Activated CD4-positive, alpha-beta T cell treated with anti-CD3 and anti-CD28 coated beads, Interleukin-2, amount 10 ng/mL, durations not matched to agents 7 days and 5 days (primary cell): ENCODE measurements around the gene DIO1. TPM values are rescaled to one million over a fixed set of nuclear protein-coding genes. Genes with fewer than 3 reads are reported as not detected.
"Not testable (repeated sequence)": the region's sequence is repeated elsewhere in the genome, so short reads cannot be mapped to it uniquely, and the experiment has no call there.

ENCODE experiments used
- CTCF ChIA-PET: fragments of 350-600 bp; sonication (Branson Sonifier 250); formaldehyde crosslinking; loops from one replicate; lab custom pipeline; 2021; ENCODE audit warnings: antibody characterized with exemption; lab: Charles Lee
- POLR2A ChIA-PET: fragments of 350-600 bp; sonication (Branson Sonifier 250); formaldehyde crosslinking; loops from one replicate; lab custom pipeline; 2021; ENCODE audit warnings: antibody characterized with exemption; lab: Charles Lee
- DNase-seq: peaks from one replicate; pipeline ENCODE4 v3.0.0-alpha.2; 2020
- H3K27ac Mint-ChIP-seq: one replicate; pipeline ENCODE4 v1.8.0; 2021; ENCODE audit warnings: mild to moderate bottlenecking, moderate library complexity, mixed read lengths
- H3K27me3 Mint-ChIP-seq: one replicate; pipeline ENCODE4 v1.8.0; 2021; ENCODE audit warnings: mixed read lengths
- H3K36me3 Mint-ChIP-seq: one replicate; pipeline ENCODE4 v1.8.0; 2021; ENCODE audit warnings: low read depth, mixed read lengths
- H3K4me1 Mint-ChIP-seq: one replicate; pipeline ENCODE4 v1.8.0; 2021; ENCODE audit warnings: mixed read lengths
- H3K4me3 Mint-ChIP-seq: one replicate; pipeline ENCODE4 v1.8.0; 2021; ENCODE audit warnings: mild to moderate bottlenecking, moderate library complexity, mixed read lengths
- H3K9me3 Mint-ChIP-seq: one replicate; pipeline ENCODE4 v1.8.0; 2021; ENCODE audit warnings: mixed read lengths
- total RNA-seq, 2 experiments: library from RNA; stranded (reverse); gene quantifications; one replicate each; pipeline ENCODE4 v1.2.3, GENCODE V29; 2021

Gene DIO1
- not detected for total RNA-seq

- H3K9me3 Mint-ChIP-seq: no peaks in the 10 kb centered on the region
- ChIA-PET POLR2A (interaction anchor here (1.0 kb wide), 1 partner anchor 106 kb away, joined by 3 read pairs; no protein-coding TSS in a partner anchor), CTCF (interaction anchor here (0.9 kb wide), 1 partner anchor 10 kb away, joined by 3 read pairs; no protein-coding TSS in a partner anchor)
- H3K36me3 Mint-ChIP-seq: peaks cover 3% of the 10 kb centered on the region
- H3K4me1 Mint-ChIP-seq: peaks cover 22% of the 10 kb centered on the region
- DNase-seq: no peak
- no peak within 1 kb of the TSS for H3K27ac Mint-ChIP-seq
- no peaks in the 10 kb centered on the region for H3K27me3 Mint-ChIP-seq
- no peak within 1 kb of the TSS for H3K4me3 Mint-ChIP-seq
Measured at GRCh38 chr1:53893999-53894636, at the start of gene DIO1. DIO1 (plus strand) TSS chr1:53894187; CDS start chr1:53894211, 24 bp downstream.

GRCh38 chr1:53847980-53848379, 46.0 kb upstream of the DIO1 start:
- CTCF ChIA-PET: interaction anchor here (1.3 kb wide), 1 partner anchor 98 kb away, joined by 3 read pairs; the partner anchor contains the start of gene IFT25
- H3K27ac Mint-ChIP-seq: no peak overlapping the region
- H3K27me3 Mint-ChIP-seq: peaks cover 8% of the 10 kb centered on the region
- H3K9me3 Mint-ChIP-seq: no peaks in the 10 kb centered on the region
- DNase-seq: no peak
- POLR2A ChIA-PET: no interaction called here
- H3K4me3 Mint-ChIP-seq: no peak overlapping the region
- H3K36me3 Mint-ChIP-seq: peaks cover 2% of the 10 kb centered on the region
- H3K4me1 Mint-ChIP-seq: no peaks in the 10 kb centered on the region

GRCh38 chr1:53850082-53850673, 43.8 kb upstream of the DIO1 start:
- no peaks in the 10 kb centered on the region for H3K9me3 Mint-ChIP-seq

GRCh38 chr1:53851571-53852285, 42.3 kb upstream of the DIO1 start:
- Mint-ChIP-seq H3K27me3 (peaks cover 2% of the 10 kb centered on the region), H3K4me1 (no peaks in the 10 kb centered on the region), H3K9me3 (no peaks in the 10 kb centered on the region), H3K4me3 (no peak overlapping the region), H3K36me3 (peaks cover 10% of the 10 kb centered on the region), H3K27ac (no peak overlapping the region)
- DNase-seq: no peak
- ChIA-PET POLR2A (no interaction called here), CTCF (interaction anchor here (0.6 to 1.0 kb wide), 3 partner anchors 9 to 27 kb away, joined by 3 to 5 read pairs (median 4); no protein-coding TSS in a partner anchor)

More at GRCh38 chr1:53850082-53850673, 43.8 kb upstream of the DIO1 start:
- no peak overlapping the region for H3K4me3 Mint-ChIP-seq
- H3K4me1 Mint-ChIP-seq: no peaks in the 10 kb centered on the region
- ChIA-PET POLR2A (no interaction called here), CTCF (interaction anchor here (0.7 to 1.6 kb wide), 5 partner anchors 9 to 109 kb away, joined by 3 to 10 read pairs (median 3); no protein-coding TSS in a partner anchor)
- H3K36me3 Mint-ChIP-seq: peaks cover 9% of the 10 kb centered on the region
- H3K27me3 Mint-ChIP-seq: peaks cover 4% of the 10 kb centered on the region
- no peak overlapping the region for H3K27ac Mint-ChIP-seq
- DNase-seq: no peak

- no peak overlapping the region for H3K4me3 Mint-ChIP-seq
- CTCF ChIA-PET: interaction anchor here (0.6 to 4.7 kb wide), 27 partner anchors 9 to 133 kb away, joined by 3 to 32 read pairs (median 4); partner anchors contain the start of genes NDC1 and YIPF1
- H3K4me1 Mint-ChIP-seq: peaks cover 14% of the 10 kb centered on the region
- DNase-seq: peak; percentile 66
- no peaks in the 10 kb centered on the region for H3K9me3 Mint-ChIP-seq
- POLR2A ChIA-PET: interaction anchor here (1.0 kb wide), 1 partner anchor 98 kb away, joined by 3 read pairs; no protein-coding TSS in a partner anchor
- peaks cover 9% of the 10 kb centered on the region for H3K36me3 Mint-ChIP-seq
- peak overlapping the region; percentile 68 for H3K27ac Mint-ChIP-seq
- H3K27me3 Mint-ChIP-seq: no peaks in the 10 kb centered on the region
Measured at GRCh38 chr1:53860967-53861411, 33.0 kb upstream of the DIO1 start.

- DNase-seq: no peak
- ChIA-PET POLR2A (no interaction called here), CTCF (interaction anchor here (1.2 to 4.7 kb wide), 4 partner anchors 8 to 97 kb away, joined by 3 to 32 read pairs (median 18); no protein-coding TSS in a partner anchor)
- Mint-ChIP-seq H3K27me3 (no peaks in the 10 kb centered on the region), H3K4me1 (peaks cover 14% of the 10 kb centered on the region), H3K9me3 (no peaks in the 10 kb centered on the region), H3K4me3 (no peak overlapping the region), H3K36me3 (peaks cover 3% of the 10 kb centered on the region), H3K27ac (no peak overlapping the region)
Measured at GRCh38 chr1:53862507-53862906, 31.5 kb upstream of the DIO1 start.

- ChIA-PET CTCF (interaction anchor here (1.3 to 4.8 kb wide), 2 partner anchors 8 to 10 kb away, joined by 3 to 31 read pairs; no protein-coding TSS in a partner anchor), POLR2A (no interaction called here)
- H3K27ac Mint-ChIP-seq: no peak overlapping the region
- H3K4me3 Mint-ChIP-seq: no peak overlapping the region
- peaks cover 8% of the 10 kb centered on the region for H3K36me3 Mint-ChIP-seq
- DNase-seq: no peak
- H3K27me3 Mint-ChIP-seq: no peaks in the 10 kb centered on the region
- no peaks in the 10 kb centered on the region for H3K9me3 Mint-ChIP-seq
- H3K4me1 Mint-ChIP-seq: no peaks in the 10 kb centered on the region
Measured at GRCh38 chr1:53868565-53868964, 25.4 kb upstream of the DIO1 start.

GRCh38 chr1:53869454-53870117, 24.4 kb upstream of the DIO1 start:
- DNase-seq: no peak
- ChIA-PET POLR2A (no interaction called here), CTCF (interaction anchor here (0.5 to 4.8 kb wide), 4 partner anchors 9 to 90 kb away, joined by 3 to 31 read pairs (median 4); no protein-coding TSS in a partner anchor)
- Mint-ChIP-seq H3K27ac (no peak overlapping the region), H3K4me1 (no peaks in the 10 kb centered on the region), H3K9me3 (no peaks in the 10 kb centered on the region), H3K36me3 (peaks cover 8% of the 10 kb centered on the region), H3K4me3 (no peak overlapping the region), H3K27me3 (no peaks in the 10 kb centered on the region)

GRCh38 chr1:53871221-53871620, 22.8 kb upstream of the DIO1 start:
- Mint-ChIP-seq H3K9me3 (no peaks in the 10 kb centered on the region), H3K4me3 (no peak overlapping the region), H3K27ac (no peak overlapping the region), H3K4me1 (no peaks in the 10 kb centered on the region), H3K36me3 (peaks cover 12% of the 10 kb centered on the region), H3K27me3 (no peaks in the 10 kb centered on the region)
- no peak for DNase-seq
- CTCF ChIA-PET: interaction anchor here (0.5 to 4.8 kb wide), 7 partner anchors 8 to 1585 kb away, joined by 3 to 31 read pairs (median 4); no protein-coding TSS in a partner anchor
- POLR2A ChIA-PET: no interaction called here

GRCh38 chr1:53871773-53872484, 22.1 kb upstream of the DIO1 start:
- ChIA-PET CTCF (interaction anchor here (0.5 to 4.8 kb wide), 5 partner anchors 11 to 1586 kb away, joined by 3 to 31 read pairs (median 4); no protein-coding TSS in a partner anchor), POLR2A (no interaction called here)
- Mint-ChIP-seq H3K27me3 (no peaks in the 10 kb centered on the region), H3K4me1 (no peaks in the 10 kb centered on the region), H3K4me3 (no peak overlapping the region), H3K36me3 (peaks cover 15% of the 10 kb centered on the region), H3K9me3 (no peaks in the 10 kb centered on the region), H3K27ac (no peak overlapping the region)
- no peak for DNase-seq

- POLR2A ChIA-PET, H3K27me3 Mint-ChIP-seq, DNase-seq, H3K4me3 Mint-ChIP-seq, H3K9me3 Mint-ChIP-seq, H3K4me1 Mint-ChIP-seq, H3K27ac Mint-ChIP-seq: not testable (repeated sequence)
- CTCF ChIA-PET: interaction anchor here (0.8 to 1.1 kb wide), 2 partner anchors 15 to 25 kb away, joined by 3 read pairs; no protein-coding TSS in a partner anchor
- H3K36me3 Mint-ChIP-seq: peaks cover 23% of the 10 kb centered on the region
Measured at GRCh38 chr1:53875150-53875549, 18.8 kb upstream of the DIO1 start.
